ENCODE results near the gene PRSS38. TPM values are rescaled to one million over a fixed set of nuclear protein-coding genes. Genes with fewer than 3 reads are reported as not detected.

PRSS38 gene
- polyA plus RNA-seq, 2 of the 4 experiments (the other 2 are of a cell fraction), result not detected

DNA sequence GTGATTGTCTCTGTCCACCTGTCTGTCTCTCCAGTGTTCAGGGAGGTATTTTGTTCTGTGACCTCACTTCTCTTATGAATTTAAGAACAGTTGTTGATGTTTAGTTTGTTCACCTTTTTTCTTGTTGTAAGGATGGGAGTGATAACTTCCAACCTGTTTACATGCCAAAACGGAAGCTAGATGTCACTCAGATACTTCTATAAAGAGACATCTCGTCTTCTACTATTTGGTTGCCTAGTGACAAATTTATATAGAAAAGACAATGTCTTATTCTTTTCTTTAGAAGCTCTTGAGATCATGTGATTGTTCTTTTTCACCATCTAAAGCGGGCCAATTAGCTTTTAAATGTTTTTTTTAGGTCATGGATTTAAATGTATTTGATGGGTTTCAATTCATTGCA, 33.8 kb downstream of the PRSS38 start:
- TF ChIP-seq, protein P1, sequence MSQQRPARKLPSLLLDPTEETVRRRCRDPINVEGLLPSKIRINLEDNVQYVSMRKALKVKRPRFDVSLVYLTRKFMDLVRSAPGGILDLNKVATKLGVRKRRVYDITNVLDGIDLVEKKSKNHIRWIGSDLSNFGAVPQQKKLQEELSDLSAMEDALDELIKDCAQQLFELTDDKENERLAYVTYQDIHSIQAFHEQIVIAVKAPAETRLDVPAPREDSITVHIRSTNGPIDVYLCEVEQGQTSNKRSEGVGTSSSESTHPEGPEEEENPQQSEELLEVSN (IDR thresholded peaks at IDR 0.05; ENCODE audit: borderline replicate concordance, low read depth), result no peak
- TF ChIP-seq EHF (CRISPR knock-in tag; IDR thresholded peaks at IDR 0.05) (no peak), CHD2 (IDR thresholded peaks at IDR 0.05; ENCODE audit: low read length, partially characterized antibody) (no peak)
- TF ChIP-seq, protein P2, sequence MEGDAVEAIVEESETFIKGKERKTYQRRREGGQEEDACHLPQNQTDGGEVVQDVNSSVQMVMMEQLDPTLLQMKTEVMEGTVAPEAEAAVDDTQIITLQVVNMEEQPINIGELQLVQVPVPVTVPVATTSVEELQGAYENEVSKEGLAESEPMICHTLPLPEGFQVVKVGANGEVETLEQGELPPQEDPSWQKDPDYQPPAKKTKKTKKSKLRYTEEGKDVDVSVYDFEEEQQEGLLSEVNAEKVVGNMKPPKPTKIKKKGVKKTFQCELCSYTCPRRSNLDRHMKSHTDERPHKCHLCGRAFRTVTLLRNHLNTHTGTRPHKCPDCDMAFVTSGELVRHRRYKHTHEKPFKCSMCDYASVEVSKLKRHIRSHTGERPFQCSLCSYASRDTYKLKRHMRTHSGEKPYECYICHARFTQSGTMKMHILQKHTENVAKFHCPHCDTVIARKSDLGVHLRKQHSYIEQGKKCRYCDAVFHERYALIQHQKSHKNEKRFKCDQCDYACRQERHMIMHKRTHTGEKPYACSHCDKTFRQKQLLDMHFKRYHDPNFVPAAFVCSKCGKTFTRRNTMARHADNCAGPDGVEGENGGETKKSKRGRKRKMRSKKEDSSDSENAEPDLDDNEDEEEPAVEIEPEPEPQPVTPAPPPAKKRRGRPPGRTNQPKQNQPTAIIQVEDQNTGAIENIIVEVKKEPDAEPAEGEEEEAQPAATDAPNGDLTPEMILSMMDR (IDR thresholded peaks at IDR 0.05), result no peak
- WGBS (ENCODE audit: missing lambda C conversion rate), result 4% methylated on average over 3 of the region's 3 CpGs
- ChIA-PET CTCF (no interaction called here), POLR2A (no interaction called here)
- H3K4me3 ChIP-seq, result no peak overlapping the region
- H3K4me1 ChIP-seq, result no peaks in the 10 kb centered on the region
- DNase-seq (ENCODE audit: low read depth in 1 of 2, low spot score in 1 of 2) (no peak), FAIRE-seq (no peak), ATAC-seq (no peak)
- peaks cover 9% of the 10 kb centered on the region; the same call in 2 of the 3 replicates for H3K9me3 ChIP-seq
- H3K27ac ChIP-seq, result no peak overlapping the region
- no peak overlapping the region for H3K4me2 ChIP-seq

DNA sequence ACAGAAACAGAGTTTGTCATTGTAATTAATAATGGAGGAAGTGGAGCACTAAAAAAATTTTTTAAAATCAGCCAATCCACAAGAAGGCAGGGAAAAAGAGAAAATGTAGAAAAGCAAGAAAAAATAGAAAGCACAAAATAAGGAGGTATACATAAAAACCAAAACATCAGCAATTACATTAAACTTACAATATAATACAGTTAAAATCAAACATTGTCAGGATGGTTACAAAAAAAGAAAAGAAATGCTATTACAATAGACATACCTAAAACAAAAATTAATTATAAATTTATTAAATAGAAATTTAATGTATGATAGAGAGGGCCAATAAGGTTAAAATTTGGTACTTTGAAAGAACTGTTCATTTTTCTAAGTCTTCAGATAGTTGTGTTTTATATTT, 38.7 kb downstream of the PRSS38 start:
- H3K4me3 ChIP-seq, result no peak overlapping the region
- H3K9me3 ChIP-seq, result peaks cover 1% of the 10 kb centered on the region; the same call in 1 of the 3 replicates
- TF ChIP-seq NPAS2 (CRISPR knock-in tag; IDR thresholded peaks at IDR 0.05; ENCODE audit: borderline replicate concordance), result no peak
- TF ChIP-seq, protein P1 (IDR thresholded peaks at IDR 0.05; ENCODE audit: borderline replicate concordance, low read depth), result no peak
- POLR2A ChIA-PET, result no interaction called here
- no peaks in the 10 kb centered on the region for H3K4me1 ChIP-seq
- ATAC-seq (no peak), DNase-seq (ENCODE audit: low read depth in 1 of 2, low spot score in 1 of 2) (no peak), FAIRE-seq (no peak)
- no peak overlapping the region for H3K4me2 ChIP-seq
- CTCF ChIA-PET, result no interaction called here
- no peak overlapping the region for H3K27ac ChIP-seq

DNA sequence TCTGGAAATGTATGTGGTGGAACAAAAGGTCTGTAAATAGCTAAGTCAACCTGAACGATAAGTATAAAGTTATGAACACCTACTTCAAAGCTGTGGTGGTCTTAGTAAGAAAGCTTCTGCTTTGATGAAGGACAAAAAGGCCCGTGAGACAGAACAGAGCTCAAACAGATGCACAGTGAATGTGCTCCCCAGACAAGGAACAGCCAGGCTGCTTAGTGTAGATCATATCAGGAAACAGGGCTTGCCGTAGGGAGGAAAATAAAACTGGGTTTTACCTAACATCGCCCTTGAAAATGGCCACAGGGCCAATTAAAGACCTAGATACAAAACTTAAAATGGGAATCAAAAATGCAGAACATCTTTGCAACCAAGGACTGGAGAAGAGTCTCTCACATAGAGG, 40.2 kb downstream of the PRSS38 start:
- 56% methylated on average over 4 of the region's 4 CpGs for WGBS (ENCODE audit: missing lambda C conversion rate)

More for the DNA sequence above, 40.2 kb downstream of the PRSS38 start:
- no peak overlapping the region for H3K27ac ChIP-seq
- no peak overlapping the region for H3K4me3 ChIP-seq
- DNase-seq (ENCODE audit: low read depth in 1 of 2, low spot score in 1 of 2), result no peak
- H3K9me3 ChIP-seq, result no peaks in the 10 kb centered on the region
- no peak for FAIRE-seq
- ChIA-PET POLR2A (no interaction called here), CTCF (interaction anchor here (1.2 kb wide), 1 partner anchor 90 kb away, joined by 3 read pairs; no protein-coding TSS in a partner anchor)
- no peak for ATAC-seq
- TF ChIP-seq CBX2 (IDR thresholded peaks at IDR 0.05; ENCODE audit: borderline replicate concordance, low read depth), result no peak
- no peak for TF ChIP-seq NR3C1 (IDR thresholded peaks at IDR 0.05)
- TF ChIP-seq, protein P3, sequence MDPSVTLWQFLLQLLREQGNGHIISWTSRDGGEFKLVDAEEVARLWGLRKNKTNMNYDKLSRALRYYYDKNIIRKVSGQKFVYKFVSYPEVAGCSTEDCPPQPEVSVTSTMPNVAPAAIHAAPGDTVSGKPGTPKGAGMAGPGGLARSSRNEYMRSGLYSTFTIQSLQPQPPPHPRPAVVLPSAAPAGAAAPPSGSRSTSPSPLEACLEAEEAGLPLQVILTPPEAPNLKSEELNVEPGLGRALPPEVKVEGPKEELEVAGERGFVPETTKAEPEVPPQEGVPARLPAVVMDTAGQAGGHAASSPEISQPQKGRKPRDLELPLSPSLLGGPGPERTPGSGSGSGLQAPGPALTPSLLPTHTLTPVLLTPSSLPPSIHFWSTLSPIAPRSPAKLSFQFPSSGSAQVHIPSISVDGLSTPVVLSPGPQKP (IDR thresholded peaks at IDR 0.05; ENCODE audit: low read depth, low read length), result no peak
- TF ChIP-seq NPAS2 (CRISPR knock-in tag; IDR thresholded peaks at IDR 0.05; ENCODE audit: borderline replicate concordance), result no peak
- no peak for TF ChIP-seq RFX5 (IDR thresholded peaks at IDR 0.05)
- no peak for TF ChIP-seq BHLHE40 (IDR thresholded peaks at IDR 0.05; ENCODE audit: low read depth, low read length)
- TF ChIP-seq RNF2 (IDR thresholded peaks at IDR 0.05; ENCODE audit: borderline replicate concordance, low read depth), result no peak
- no peak for TF ChIP-seq SMC3 (IDR thresholded peaks at IDR 0.05)
- TF ChIP-seq KDM5A (IDR thresholded peaks at IDR 0.05), result no peak
- no peak for TF ChIP-seq ZC3H11A (IDR thresholded peaks at IDR 0.05)
- no peak for TF ChIP-seq FOSB (CRISPR knock-in tag; IDR thresholded peaks at IDR 0.05)
- no peak for TF ChIP-seq PHF8 (IDR thresholded peaks at IDR 0.05; ENCODE audit: borderline replicate concordance, low read depth)
- no peak for TF ChIP-seq FOSL2 (IDR thresholded peaks at IDR 0.05)
- no peak for TF ChIP-seq FOSL2 (CRISPR knock-in tag; IDR thresholded peaks at IDR 0.05)
- TF ChIP-seq JUN (IDR thresholded peaks at IDR 0.05), result no peak
- TF ChIP-seq JUNB (IDR thresholded peaks at IDR 0.05), result no peak
- no peak for TF ChIP-seq CBX8 (IDR thresholded peaks at IDR 0.05)
- no peak for TF ChIP-seq HEYL (CRISPR knock-in tag; IDR thresholded peaks at IDR 0.05)
- TF ChIP-seq, protein P4, sequence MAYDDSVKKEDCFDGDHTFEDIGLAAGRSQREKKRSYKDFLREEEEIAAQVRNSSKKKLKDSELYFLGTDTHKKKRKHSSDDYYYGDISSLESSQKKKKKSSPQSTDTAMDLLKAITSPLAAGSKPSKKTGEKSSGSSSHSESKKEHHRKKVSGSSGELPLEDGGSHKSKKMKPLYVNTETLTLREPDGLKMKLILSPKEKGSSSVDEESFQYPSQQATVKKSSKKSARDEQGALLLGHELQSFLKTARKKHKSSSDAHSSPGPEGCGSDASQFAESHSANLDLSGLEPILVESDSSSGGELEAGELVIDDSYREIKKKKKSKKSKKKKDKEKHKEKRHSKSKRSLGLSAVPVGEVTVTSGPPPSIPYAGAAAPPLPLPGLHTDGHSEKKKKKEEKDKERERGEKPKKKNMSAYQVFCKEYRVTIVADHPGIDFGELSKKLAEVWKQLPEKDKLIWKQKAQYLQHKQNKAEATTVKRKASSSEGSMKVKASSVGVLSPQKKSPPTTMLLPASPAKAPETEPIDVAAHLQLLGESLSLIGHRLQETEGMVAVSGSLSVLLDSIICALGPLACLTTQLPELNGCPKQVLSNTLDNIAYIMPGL (CRISPR knock-in tag; IDR thresholded peaks at IDR 0.05; ENCODE audit: borderline replicate concordance), result no peak
- no peak for TF ChIP-seq HOXB5 (CRISPR knock-in tag; IDR thresholded peaks at IDR 0.05)
- TF ChIP-seq RCOR1 (IDR thresholded peaks at IDR 0.05; ENCODE audit: low read depth, low read length), result no peak
- no peak overlapping the region for H3K4me2 ChIP-seq
- H3K4me1 ChIP-seq, result no peaks in the 10 kb centered on the region
